GM23248 (cell line): ENCODE data around the gene PRKCA.

Experiments
- EZH2 ChIP-seq: fragments of 200-600 bp; sonication (generic); IDR thresholded peaks from 2 replicates; pipeline ENCODE4 v1.6.1; 2018; ENCODE audit warnings: antibody characterized with exemption, mild to moderate bottlenecking; ENCODE audit not compliant: insufficient read depth, poor library complexity, severe bottlenecking
- EZH2phosphoT487 ChIP-seq: fragments of 200-600 bp; sonication (generic); IDR thresholded peaks from 2 replicates; pipeline ENCODE4 v1.6.1; 2018; ENCODE audit warnings: antibody characterized with exemption, moderate library complexity, mild to moderate bottlenecking, low read depth; ENCODE audit not compliant: insufficient read depth

DNA sequence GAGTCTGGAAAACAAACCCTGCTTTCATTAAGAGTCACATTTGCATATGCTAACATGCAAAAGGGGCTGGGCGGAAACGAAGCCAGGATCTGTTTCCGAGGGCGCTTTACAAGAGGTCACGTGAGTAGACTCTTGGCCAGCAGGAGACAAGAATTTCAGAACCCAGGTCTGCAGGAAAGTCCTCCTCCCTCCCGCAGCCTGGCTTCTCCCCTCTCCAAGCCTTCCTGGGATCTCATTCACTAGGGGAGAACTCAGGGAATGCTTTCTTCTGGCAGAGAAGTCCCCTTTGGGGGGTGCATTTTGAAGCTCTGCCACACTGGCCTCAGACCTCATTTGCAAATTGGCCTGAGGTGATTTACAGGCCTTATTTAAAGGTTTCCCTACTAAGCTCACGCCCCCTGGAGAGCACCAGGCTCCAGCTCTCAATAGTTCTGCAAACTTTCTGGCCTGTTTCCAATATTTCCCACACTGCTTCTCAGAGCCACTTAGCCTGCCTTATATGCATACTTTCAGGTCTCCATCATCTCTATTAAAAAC is 475.3 kb downstream of the PRKCA start:
- TF ChIP-seq EZH2: no peak
- TF ChIP-seq EZH2phosphoT487: no peak
